ENCODE data around the gene MRPL32. TPM values are rescaled to one million over a fixed set of nuclear protein-coding genes. Genes with fewer than 3 reads are reported as not detected.

MRPL32 gene
- total RNA-seq, 2 donors from 2014 or later: 47.2 to 62.3 TPM

DNA sequence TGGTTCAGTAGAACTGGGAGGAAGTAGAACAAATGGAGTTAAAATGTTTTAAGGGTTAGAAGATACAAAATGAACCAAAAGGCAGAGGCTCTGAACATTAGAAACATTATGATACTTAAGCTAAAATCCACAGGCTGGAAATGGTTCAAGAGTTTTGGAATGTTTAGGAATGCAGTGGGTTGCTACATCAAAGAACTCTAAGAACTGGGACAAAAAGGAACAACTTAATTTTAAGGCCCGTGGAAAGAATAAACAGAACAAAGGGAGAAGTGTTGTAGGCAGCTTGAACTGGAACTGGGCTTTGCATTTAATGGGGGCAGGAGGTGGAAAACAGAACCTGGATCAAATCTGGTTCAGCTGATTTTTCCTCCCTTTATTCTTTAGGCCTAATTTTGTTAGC lies 16.8 kb upstream of the MRPL32 start:
- no peaks in the 10 kb centered on the region for H3K4me1 ChIP-seq
- TF ChIP-seq, protein P1, sequence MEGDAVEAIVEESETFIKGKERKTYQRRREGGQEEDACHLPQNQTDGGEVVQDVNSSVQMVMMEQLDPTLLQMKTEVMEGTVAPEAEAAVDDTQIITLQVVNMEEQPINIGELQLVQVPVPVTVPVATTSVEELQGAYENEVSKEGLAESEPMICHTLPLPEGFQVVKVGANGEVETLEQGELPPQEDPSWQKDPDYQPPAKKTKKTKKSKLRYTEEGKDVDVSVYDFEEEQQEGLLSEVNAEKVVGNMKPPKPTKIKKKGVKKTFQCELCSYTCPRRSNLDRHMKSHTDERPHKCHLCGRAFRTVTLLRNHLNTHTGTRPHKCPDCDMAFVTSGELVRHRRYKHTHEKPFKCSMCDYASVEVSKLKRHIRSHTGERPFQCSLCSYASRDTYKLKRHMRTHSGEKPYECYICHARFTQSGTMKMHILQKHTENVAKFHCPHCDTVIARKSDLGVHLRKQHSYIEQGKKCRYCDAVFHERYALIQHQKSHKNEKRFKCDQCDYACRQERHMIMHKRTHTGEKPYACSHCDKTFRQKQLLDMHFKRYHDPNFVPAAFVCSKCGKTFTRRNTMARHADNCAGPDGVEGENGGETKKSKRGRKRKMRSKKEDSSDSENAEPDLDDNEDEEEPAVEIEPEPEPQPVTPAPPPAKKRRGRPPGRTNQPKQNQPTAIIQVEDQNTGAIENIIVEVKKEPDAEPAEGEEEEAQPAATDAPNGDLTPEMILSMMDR (IDR thresholded peaks at IDR 0.05): no peak
- H3K36me3 ChIP-seq: peaks cover 3% of the 10 kb centered on the region
- H3K9ac ChIP-seq (ENCODE audit: low read depth in 2 of 2, low read length in 2 of 2): no peak overlapping the region
- no peaks in the 10 kb centered on the region for H3K27me3 ChIP-seq
- H3K27ac ChIP-seq: no peak overlapping the region
- DNase-seq: no peak
- no peaks in the 10 kb centered on the region for H3K9me3 ChIP-seq
- intact Hi-C loops (cut with DNase I): no loop called here
- H3K4me3 ChIP-seq: no peak overlapping the region

DNA sequence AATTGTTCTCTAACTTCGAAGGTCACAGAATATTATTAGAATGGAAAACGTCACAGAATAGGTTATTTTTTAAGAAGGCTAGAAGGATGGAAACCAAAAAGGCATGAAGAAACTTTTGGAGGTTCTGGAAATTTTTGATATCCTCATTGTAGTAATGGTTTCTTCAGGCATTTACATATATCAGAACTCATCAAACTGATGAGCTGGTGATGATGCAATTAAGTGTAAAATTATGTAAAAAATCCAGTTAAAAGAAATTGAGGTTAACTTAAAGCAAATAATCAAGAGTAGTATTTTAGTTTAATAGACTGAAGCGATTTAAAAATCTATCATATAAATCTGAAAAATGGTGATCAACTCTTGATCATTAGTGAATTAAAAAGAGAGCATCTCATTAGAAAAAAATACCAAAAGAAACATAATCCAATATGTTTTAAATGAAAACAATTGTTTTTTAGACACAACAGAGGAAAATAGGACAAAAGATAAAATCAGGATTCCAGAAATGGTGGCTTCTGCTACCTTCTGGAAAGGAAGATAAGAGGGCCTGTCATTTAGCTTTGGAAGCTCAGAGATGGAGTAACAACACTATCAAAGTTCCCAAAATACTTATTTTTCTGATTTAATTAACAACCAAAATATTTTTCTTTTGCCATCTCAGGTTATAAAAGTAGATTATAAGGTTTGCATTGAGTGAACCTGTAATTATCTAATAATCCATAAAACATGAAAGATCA lies 10.0 kb upstream of the MRPL32 start:
- H3K9ac ChIP-seq (ENCODE audit: low read depth in 2 of 2, low read length in 2 of 2): no peak overlapping the region
- H3K4me1 ChIP-seq: no peaks in the 10 kb centered on the region
- TF ChIP-seq, protein P1 (IDR thresholded peaks at IDR 0.05): no peak
- no peak for DNase-seq
- no peaks in the 10 kb centered on the region for H3K27me3 ChIP-seq
- no peak overlapping the region for H3K27ac ChIP-seq
- no peaks in the 10 kb centered on the region for H3K9me3 ChIP-seq
- intact Hi-C loops (cut with DNase I): no loop called here
- H3K4me3 ChIP-seq: no peak overlapping the region
- H3K36me3 ChIP-seq: peaks cover 8% of the 10 kb centered on the region

DNA sequence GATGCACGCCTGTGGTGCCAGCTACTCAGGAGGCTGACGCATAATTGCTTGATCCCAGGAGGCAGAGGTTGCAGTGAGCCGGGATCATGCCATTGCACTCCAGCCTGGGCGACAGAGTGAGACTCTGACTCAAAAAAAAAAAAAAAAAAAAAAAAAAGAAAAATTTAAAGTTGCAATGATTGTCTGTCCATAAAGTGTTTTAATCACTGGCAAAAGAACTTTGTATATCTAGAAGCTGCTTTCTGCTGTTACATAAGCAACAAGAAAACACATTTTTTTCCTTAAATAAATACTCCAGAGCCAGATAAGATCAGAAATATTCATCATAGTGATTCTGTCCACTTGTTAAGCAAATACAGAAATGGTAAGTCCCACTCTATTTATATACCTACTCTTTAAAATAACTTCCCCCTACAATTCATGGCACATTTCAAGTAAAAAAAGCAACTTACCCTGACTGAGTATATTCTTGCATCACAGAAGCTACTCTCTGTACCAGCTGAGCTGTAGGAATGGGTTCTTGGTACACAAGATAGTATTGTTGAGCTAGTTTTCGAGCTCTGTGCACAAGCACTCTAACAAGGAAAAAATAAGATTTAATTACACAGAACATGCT lies 7.8 kb upstream of the MRPL32 start:
- Histone ChIP-seq H3K4me3 (no peak overlapping the region), H3K4me1 (no peaks in the 10 kb centered on the region)

DNA sequence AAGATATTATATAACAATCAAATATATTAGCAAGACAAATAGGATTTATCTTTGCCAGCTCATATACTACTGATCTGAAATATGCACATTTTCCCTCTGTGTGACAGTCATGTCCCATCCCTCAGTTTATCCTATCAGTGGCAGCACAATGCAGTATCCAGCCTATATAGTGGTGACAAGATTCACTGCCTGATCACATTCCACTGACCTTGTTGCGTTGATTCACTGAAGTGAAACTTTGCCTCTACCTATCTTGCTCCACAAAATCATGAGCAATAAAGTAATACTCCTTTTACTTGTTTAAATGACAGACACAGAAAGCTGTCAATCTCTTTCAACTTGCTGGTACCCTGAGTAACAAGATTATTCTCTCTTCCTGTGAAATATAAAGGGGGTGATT lies 6.5 kb upstream of the MRPL32 start:
- Histone ChIP-seq H3K4me3 (no peak overlapping the region), H3K27ac (no peak overlapping the region), H3K9me3 (no peaks in the 10 kb centered on the region), H3K4me1 (peaks cover 5% of the 10 kb centered on the region), H3K9ac (ENCODE audit: low read depth in 2 of 2, low read length in 2 of 2) (no peak overlapping the region), H3K27me3 (no peaks in the 10 kb centered on the region), H3K36me3 (peaks cover 5% of the 10 kb centered on the region)
- no peak for DNase-seq
- TF ChIP-seq, protein P1 (IDR thresholded peaks at IDR 0.05): no peak
- intact Hi-C loops (cut with DNase I): no loop called here

More for the DNA sequence above, 7.8 kb upstream of the MRPL32 start:
- TF ChIP-seq, protein P1 (IDR thresholded peaks at IDR 0.05): no peak
- Histone ChIP-seq H3K27me3 (no peaks in the 10 kb centered on the region), H3K36me3 (peaks cover 8% of the 10 kb centered on the region), H3K9ac (ENCODE audit: low read depth in 2 of 2, low read length in 2 of 2) (no peak overlapping the region), H3K9me3 (no peaks in the 10 kb centered on the region), H3K27ac (no peak overlapping the region)
- intact Hi-C loops (cut with DNase I): no loop called here
- DNase-seq: no peak

DNA sequence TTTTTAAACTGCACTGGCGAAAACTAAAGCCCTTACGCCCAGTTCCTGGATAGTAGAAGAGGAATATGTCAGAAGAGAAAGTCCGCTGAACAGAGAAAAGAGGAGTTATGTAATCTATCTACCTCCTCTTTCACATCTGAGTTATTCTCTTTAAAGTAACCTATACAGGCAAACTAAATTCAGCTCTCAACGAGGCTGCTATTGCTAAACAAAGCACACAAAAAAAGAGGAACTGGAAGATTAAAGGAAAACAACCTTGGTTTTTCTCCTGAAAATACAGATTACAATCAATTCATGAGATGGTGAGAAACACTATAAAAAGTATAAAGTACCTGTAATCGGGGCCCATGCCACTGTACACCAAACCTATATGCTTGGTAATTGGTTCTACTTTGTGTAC lies 6.0 kb upstream of the MRPL32 start:
- peaks cover 5% of the 10 kb centered on the region for H3K36me3 ChIP-seq
- no peak for DNase-seq
- H3K27ac ChIP-seq: no peak overlapping the region
- no peaks in the 10 kb centered on the region for H3K9me3 ChIP-seq
- TF ChIP-seq, protein P1 (IDR thresholded peaks at IDR 0.05): no peak
- H3K9ac ChIP-seq (ENCODE audit: low read depth in 2 of 2, low read length in 2 of 2): no peak overlapping the region
- intact Hi-C loops (cut with DNase I): no loop called here
- peaks cover 7% of the 10 kb centered on the region for H3K4me1 ChIP-seq
- no peak overlapping the region for H3K4me3 ChIP-seq
- no peaks in the 10 kb centered on the region for H3K27me3 ChIP-seq

Data from colonic mucosa (tissue), 4 donors.